Activated naive CD4-positive, alpha-beta T cell treated with anti-CD3 and anti-CD28 coated beads for 36 hours (primary cell): ENCODE data around the gene REPS2. TPM values are rescaled to one million over a fixed set of nuclear protein-coding genes. Genes with fewer than 3 reads are reported as not detected.
"Not testable (repeated sequence)": the region's sequence is repeated elsewhere in the genome, so short reads cannot be mapped to it uniquely, and the experiment has no call there.

Experiments used
- CTCF ChIA-PET: fragments of 350-600 bp; sonication (Branson Sonifier 250); formaldehyde crosslinking; loops from one replicate; lab custom pipeline; 2021; ENCODE audit warnings: antibody characterized with exemption; lab: Charles Lee
- DNase-seq: peaks from one replicate; pipeline ENCODE4 v3.0.0-alpha.2; 2020
- H3K27ac Mint-ChIP-seq: one replicate; pipeline ENCODE4 v1.8.0; 2021; ENCODE audit warnings: mild to moderate bottlenecking, mixed read lengths
- H3K27me3 Mint-ChIP-seq: one replicate; pipeline ENCODE4 v1.8.0; 2021; ENCODE audit warnings: low read depth, mixed read lengths
- H3K36me3 Mint-ChIP-seq: one replicate; pipeline ENCODE4 v1.8.0; 2021; ENCODE audit warnings: low read depth, mixed read lengths
- H3K4me1 Mint-ChIP-seq: one replicate; pipeline ENCODE4 v1.8.0; 2021; ENCODE audit warnings: low read depth, mixed read lengths
- H3K4me3 Mint-ChIP-seq: one replicate; pipeline ENCODE4 v1.8.0; 2021; ENCODE audit warnings: mild to moderate bottlenecking, moderate library complexity, mixed read lengths
- H3K9me3 Mint-ChIP-seq: one replicate; pipeline ENCODE4 v1.8.0; 2021; ENCODE audit warnings: mixed read lengths
- intact Hi-C: fragments of 100-400 bp; cut with micrococcal nuclease; formaldehyde crosslinking; loops from one replicate; pipeline ENCODE4 v1.15.1; 2023
- total RNA-seq, 2 experiments: library from RNA; stranded (reverse); gene quantifications; one replicate each; pipeline ENCODE4 v1.2.3, GENCODE V29; 2021

The REPS2 gene
- total RNA-seq, 2 experiments from 2014 or later = not detected

DNA sequence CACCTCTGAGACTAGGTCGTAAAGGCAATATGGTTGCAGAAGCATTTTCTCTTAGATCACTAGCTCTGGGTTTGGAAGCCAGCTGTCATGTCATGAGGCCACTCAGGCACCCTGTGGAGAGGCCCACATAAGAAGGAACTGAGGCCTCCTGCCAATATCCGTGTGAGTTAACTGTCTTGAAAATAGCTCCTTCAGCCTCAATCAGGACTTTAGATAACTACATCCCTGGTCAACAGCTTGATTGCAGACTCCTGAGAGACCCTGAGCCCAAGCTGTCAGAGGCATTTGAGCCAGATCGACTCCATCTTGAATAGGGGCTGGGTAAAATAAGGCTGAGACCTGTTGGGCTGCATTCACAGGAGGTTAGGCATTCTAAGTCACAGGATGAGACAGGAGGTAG is 15.1 kb upstream of the REPS2 start:
- no peaks in the 10 kb centered on the region for H3K9me3 Mint-ChIP-seq
- H3K27ac Mint-ChIP-seq = no peak overlapping the region
- CTCF ChIA-PET = no interaction called here
- peaks cover 4% of the 10 kb centered on the region for H3K4me1 Mint-ChIP-seq
- no peaks in the 10 kb centered on the region for H3K36me3 Mint-ChIP-seq
- no peaks in the 10 kb centered on the region for H3K27me3 Mint-ChIP-seq
- intact Hi-C loops = no loop called here
- no peak for DNase-seq
- H3K4me3 Mint-ChIP-seq = no peak overlapping the region

DNA sequence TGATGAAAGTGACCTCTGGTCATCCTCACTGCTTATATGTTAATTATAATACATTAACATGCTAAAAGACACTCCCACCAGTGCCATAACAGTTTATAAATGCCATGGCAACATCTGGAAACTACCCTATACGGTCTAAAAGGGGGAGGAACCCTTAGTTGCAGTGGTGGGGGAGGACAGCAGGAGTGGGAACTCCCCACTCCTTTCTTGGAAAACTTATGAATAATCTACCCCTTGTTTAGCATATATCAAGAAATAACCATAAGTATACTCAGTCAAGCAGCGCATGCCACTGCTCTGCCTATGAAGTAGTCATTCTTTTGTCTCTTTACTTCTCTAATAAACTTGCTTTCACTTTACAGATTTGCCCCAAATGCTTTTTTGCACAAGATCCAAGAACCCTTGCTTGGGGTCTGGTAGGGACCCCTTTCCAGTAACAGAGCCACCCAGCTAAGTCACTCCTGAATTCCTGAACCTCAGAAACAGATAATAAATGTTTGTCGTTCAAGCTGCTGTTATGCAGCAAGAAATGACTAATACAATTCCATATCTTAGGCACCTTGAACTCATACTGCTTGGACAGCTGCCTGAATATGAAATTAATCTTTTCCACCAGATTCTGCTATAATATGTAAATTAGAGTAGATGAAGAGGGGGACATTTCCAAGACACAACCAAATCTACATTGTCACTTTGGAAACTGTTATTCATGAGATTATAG is 14.4 kb upstream of the REPS2 start:
- H3K36me3 Mint-ChIP-seq = no peaks in the 10 kb centered on the region
- H3K9me3 Mint-ChIP-seq = no peaks in the 10 kb centered on the region
- intact Hi-C loops = no loop called here
- H3K27me3 Mint-ChIP-seq = no peaks in the 10 kb centered on the region
- H3K4me3 Mint-ChIP-seq = no peak overlapping the region
- no peak overlapping the region for H3K27ac Mint-ChIP-seq
- no peak for DNase-seq
- CTCF ChIA-PET = no interaction called here
- peaks cover 4% of the 10 kb centered on the region for H3K4me1 Mint-ChIP-seq

DNA sequence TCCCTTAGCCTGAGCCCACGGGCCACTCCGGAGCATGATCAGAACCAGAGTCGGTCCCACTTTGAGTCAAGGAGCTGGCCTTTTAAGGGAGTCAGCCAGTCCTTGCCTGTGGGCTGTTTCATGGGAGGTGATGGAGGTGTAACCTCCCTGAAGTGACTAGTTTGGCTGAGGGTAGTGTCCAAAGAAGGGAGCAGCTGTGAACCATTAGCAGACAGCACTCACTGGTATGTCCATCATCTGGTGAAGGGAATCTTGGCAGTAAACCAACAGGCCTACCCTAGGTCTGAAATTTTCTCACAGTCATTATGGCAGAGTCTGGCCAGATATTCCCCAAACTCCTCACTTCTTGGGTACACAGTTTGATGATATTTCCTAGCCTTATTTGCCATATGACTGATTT is 12.3 kb upstream of the REPS2 start:
- CTCF ChIA-PET = no interaction called here
- H3K4me1 Mint-ChIP-seq = peaks cover 4% of the 10 kb centered on the region
- peaks cover 2% of the 10 kb centered on the region for H3K9me3 Mint-ChIP-seq
- H3K4me3 Mint-ChIP-seq = no peak overlapping the region
- H3K36me3 Mint-ChIP-seq = no peaks in the 10 kb centered on the region
- H3K27ac Mint-ChIP-seq = no peak overlapping the region
- intact Hi-C loops = no loop called here
- no peak for DNase-seq
- H3K27me3 Mint-ChIP-seq = no peaks in the 10 kb centered on the region

DNA sequence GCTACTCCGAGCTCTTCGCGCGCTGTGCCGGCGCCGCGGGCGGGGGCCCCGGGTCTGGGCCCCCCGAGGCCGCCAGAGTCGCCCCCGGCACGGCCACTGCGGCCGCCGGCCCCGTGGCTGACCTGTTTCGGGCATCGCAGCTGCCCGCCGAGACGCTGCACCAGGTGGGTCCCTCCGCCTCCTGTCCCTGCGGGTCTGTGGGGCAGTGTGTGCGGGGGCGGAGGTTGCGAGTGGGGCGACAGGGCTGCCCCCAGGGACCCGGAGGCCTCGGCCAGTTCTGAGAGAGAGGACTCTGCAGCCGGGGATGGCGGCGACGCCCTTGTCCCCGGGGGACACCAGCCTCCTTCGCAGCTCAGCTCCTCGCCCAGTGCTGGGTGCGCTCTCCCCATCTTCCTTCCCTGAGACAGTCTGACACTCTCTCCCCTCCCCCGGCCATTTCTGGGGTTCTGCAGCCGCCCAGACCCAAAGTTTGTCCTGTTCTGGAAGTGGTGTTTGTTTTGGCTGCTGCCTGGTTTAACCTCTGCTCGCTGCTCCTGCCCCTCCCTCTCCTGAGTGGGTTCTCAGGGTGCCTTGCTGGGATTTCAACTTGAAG is 609 bp downstream of the REPS2 start:
- H3K27ac Mint-ChIP-seq = no peak overlapping the region
- no peaks in the 10 kb centered on the region for H3K27me3 Mint-ChIP-seq
- no peaks in the 10 kb centered on the region for H3K36me3 Mint-ChIP-seq
- H3K4me3 Mint-ChIP-seq = peak overlapping the region; percentile 71
- intact Hi-C loops = loop anchor here (1.0 to 5.0 kb wide), 6 partner anchors 54 to 1610 kb away; partner anchors contain the start of genes PIGA, RBBP7 and TXLNG
- H3K4me1 Mint-ChIP-seq = peaks cover 2% of the 10 kb centered on the region
- H3K9me3 Mint-ChIP-seq = no peaks in the 10 kb centered on the region
- CTCF ChIA-PET = interaction anchor here (0.9 to 1.6 kb wide), 2 partner anchors 67 to 93 kb away, joined by 3 to 7 read pairs; no protein-coding TSS in a partner anchor
- DNase-seq = no peak

DNA sequence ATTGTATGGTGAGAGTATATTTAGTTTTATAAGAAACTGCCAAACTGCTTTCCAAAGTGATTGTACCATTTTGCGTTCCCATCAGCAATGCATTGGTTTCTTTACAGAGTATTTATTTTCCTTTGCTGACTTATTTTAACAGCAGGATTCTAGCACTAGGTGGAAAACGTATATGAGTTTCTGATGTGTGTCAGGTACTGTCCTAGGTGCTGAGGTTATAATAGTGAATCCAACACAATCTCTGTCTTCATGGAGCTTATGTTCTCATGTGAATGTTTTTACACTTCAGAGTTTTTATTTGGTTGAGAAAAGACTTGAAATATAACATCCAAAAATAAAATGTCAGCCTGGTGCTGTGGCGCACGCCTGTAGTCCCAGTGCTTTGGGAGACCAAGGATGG is 4.0 kb downstream of the REPS2 start:
- intact Hi-C loops = no loop called here
- H3K27ac Mint-ChIP-seq = no peak overlapping the region
- H3K4me1 Mint-ChIP-seq = peaks cover 2% of the 10 kb centered on the region
- no peak for DNase-seq
- H3K36me3 Mint-ChIP-seq = no peaks in the 10 kb centered on the region
- CTCF ChIA-PET = no interaction called here
- no peaks in the 10 kb centered on the region for H3K27me3 Mint-ChIP-seq
- H3K4me3 Mint-ChIP-seq = no peak overlapping the region
- no peaks in the 10 kb centered on the region for H3K9me3 Mint-ChIP-seq

DNA sequence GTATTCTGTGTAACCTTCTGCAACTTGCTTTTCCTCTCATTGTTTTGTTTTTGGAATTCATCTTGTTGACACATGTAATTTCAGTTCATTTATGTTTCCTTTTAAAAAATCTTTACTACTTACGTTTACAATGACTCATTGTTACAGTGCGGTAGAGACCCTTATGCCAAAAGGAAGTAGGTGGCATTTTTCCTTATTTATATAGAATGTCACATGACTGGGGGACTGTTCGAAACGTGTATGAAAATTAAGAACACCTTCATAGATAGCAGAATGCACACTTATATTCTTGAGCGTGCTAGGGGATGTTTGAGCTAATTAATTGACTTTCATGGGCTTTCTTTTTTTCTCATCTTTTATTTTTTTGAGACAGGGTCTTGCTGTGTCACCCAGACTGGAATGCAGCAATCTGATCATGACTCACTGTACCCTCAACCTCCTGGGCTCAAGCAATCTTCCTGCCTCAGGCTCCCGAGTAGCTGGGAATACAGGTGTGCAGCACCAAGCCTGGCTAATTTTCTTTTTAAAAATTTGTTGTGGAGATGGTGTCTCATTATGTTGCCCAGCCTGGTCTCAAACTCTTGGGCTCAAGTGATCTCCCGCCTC is 7.3 kb downstream of the REPS2 start:
- no peaks in the 10 kb centered on the region for H3K27me3 Mint-ChIP-seq
- no peak for DNase-seq
- no peak overlapping the region for H3K27ac Mint-ChIP-seq
- H3K4me3 Mint-ChIP-seq = no peak overlapping the region
- intact Hi-C loops = no loop called here
- H3K4me1 Mint-ChIP-seq = no peaks in the 10 kb centered on the region
- no peaks in the 10 kb centered on the region for H3K9me3 Mint-ChIP-seq
- no peaks in the 10 kb centered on the region for H3K36me3 Mint-ChIP-seq
- CTCF ChIA-PET = no interaction called here

DNA sequence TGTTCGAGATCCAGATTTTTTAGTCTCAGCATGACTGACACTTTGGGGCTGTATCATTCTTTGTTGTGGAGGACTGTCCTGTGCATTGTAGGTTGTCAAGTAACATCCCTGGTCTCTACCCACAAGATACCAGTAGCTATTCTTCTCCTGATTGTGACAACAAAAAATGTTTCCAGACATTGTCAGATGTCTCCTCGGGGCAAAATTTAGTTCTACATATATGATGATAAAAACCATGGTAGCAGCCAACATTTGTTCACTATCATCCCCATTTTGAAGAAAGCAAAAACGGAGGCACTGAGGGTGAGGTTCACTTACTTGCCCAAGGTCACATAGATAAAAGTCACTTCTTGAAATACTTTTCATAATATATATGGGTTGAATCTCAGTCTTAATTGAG is 11.3 kb downstream of the REPS2 start:
- no peaks in the 10 kb centered on the region for H3K27me3 Mint-ChIP-seq
- DNase-seq = no peak
- H3K36me3 Mint-ChIP-seq = no peaks in the 10 kb centered on the region
- CTCF ChIA-PET = no interaction called here
- no peaks in the 10 kb centered on the region for H3K4me1 Mint-ChIP-seq
- no peak overlapping the region for H3K4me3 Mint-ChIP-seq
- no peak overlapping the region for H3K27ac Mint-ChIP-seq
- H3K9me3 Mint-ChIP-seq = no peaks in the 10 kb centered on the region
- intact Hi-C loops = no loop called here

DNA sequence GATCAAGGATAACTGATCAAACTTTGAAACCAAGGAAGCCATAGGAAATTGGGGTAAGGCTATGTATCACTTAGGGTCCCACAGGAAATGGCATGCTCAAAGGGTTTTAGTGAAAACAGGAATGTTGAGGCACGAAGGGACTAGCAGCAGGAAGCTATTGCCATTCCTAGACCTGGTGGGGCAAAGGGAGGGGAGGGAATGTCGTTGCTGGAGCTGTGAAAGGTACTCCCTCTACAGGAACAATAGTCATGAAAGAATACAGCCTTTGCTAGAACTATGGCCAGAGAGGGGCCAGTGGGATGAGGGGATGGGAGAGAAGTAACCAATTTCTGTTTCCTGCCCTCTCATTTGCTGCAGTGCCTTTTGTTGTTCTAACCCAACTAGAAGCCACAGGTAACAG is 11.9 kb downstream of the REPS2 start:
- Mint-ChIP-seq H3K36me3 (no peaks in the 10 kb centered on the region), H3K4me3 (no peak overlapping the region), H3K27me3 (no peaks in the 10 kb centered on the region), H3K9me3 (no peaks in the 10 kb centered on the region), H3K4me1 (no peaks in the 10 kb centered on the region), H3K27ac (no peak overlapping the region)
- no peak for DNase-seq
- CTCF ChIA-PET = no interaction called here
- intact Hi-C loops = no loop called here

DNA sequence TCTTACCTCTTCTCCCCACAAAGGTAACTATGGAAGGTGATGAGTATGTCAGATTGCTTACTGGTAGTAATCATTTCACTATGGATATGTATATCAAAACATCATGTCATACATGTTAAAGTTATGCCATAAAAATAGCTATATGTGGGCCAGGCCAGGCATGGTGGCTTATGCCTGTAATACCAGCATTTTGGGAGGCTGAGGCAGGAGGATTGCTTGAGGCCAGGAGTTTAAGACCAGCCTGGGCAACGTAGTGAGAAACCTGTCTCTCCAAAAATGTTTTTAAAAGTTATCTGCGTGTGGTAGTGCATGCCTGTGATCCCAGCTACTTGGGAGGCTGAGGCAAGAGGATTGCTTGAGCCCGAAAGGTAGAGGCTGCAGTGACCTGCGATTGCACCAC is 16.2 kb downstream of the REPS2 start:
- DNase-seq, H3K36me3 Mint-ChIP-seq, H3K4me3 Mint-ChIP-seq, H3K9me3 Mint-ChIP-seq, H3K4me1 Mint-ChIP-seq, H3K27me3 Mint-ChIP-seq, intact Hi-C loops, CTCF ChIA-PET, H3K27ac Mint-ChIP-seq: not testable (repeated sequence)

DNA sequence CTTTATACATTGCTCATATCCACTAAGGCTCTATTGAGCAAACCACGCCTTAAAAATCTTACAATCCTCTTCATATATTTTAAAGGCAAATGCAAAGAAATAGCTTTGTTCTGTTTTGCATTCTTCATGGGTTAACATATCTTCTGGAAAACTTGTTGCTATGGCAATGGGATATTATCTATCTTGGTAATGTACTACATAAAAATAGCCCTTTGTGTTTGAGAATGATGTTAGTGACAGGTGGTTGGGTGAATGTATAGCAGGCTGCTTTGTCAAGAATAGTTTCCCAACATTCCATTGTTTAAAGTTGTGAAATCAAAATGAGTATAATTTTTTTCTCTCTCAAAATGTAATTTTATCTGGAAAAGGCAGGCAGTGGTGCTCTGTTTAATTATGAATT is 16.8 kb downstream of the REPS2 start:
- CTCF ChIA-PET = no interaction called here
- Mint-ChIP-seq H3K9me3 (no peaks in the 10 kb centered on the region), H3K4me1 (no peaks in the 10 kb centered on the region), H3K36me3 (no peaks in the 10 kb centered on the region), H3K27ac (no peak overlapping the region), H3K4me3 (no peak overlapping the region), H3K27me3 (no peaks in the 10 kb centered on the region)
- no peak for DNase-seq
- intact Hi-C loops = no loop called here

DNA sequence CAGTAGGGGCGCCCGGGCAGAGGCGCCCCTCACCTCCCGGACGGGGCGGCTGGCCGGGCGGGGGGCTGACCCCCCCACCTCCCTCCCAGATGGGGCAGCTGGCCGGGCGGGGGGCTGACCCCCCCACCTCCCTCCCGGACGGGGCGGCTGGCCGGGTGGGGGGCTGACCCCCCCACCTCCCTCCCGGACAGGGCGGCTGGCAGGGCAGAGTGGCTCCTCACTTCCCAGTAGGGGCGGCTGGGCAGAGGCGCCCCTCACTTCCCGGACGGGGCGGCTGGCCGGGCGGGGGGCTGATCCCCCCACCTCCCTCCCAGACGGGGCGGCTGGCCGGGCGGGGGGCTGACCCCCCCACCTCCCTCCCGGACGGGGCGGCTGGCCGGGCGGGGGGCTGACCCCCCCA is 18.5 kb downstream of the REPS2 start:
- intact Hi-C loops, H3K27me3 Mint-ChIP-seq, H3K27ac Mint-ChIP-seq, H3K36me3 Mint-ChIP-seq, DNase-seq, CTCF ChIA-PET, H3K4me3 Mint-ChIP-seq, H3K4me1 Mint-ChIP-seq, H3K9me3 Mint-ChIP-seq: not testable (repeated sequence)

DNA sequence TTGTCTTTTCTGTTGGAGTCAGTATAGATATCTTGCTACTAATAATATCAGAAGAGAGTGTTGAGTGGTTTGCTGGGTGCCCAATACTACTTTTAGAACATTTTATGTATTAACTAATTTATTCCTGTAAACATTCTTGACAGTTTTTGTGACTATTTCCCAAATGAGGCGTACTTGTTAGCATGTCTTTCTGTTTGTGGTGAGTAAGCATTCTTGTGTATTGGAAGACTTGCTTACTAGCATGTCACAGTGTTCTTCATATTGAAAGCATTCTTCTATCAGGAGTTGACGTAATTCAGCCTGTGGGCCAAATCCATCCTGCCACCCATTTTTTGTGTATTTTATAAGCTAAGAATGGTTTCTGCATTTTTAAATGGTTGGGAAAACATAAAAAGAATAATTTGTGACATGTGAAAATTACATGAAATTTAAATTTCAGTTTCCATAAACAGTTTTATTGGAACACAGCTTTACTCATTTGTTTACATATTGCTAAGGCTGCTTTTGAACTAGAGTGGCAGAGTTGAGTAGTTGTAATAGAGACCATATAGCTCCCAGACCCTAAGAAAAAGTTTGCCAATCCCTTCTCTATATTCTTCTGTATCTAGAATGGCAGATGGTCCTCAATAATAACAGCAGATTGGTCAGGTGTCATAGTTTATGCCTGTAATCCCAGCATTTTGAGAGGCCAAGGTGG is 20.4 kb downstream of the REPS2 start:
- Mint-ChIP-seq H3K27ac (no peak overlapping the region), H3K27me3 (peaks cover 2% of the 10 kb centered on the region), H3K4me3 (no peak overlapping the region), H3K4me1 (no peaks in the 10 kb centered on the region), H3K9me3 (no peaks in the 10 kb centered on the region), H3K36me3 (no peaks in the 10 kb centered on the region)
- CTCF ChIA-PET = no interaction called here
- intact Hi-C loops = no loop called here
- no peak for DNase-seq
